H1 (cell line): ENCODE measurements around the gene ASPN. TPM values are rescaled to one million over a fixed set of nuclear protein-coding genes. Genes with fewer than 3 reads are reported as not detected.

Experiments used
- CTCF ChIA-PET: fragments of 300-600 bp; sonication (Branson Sonifier 250); formaldehyde crosslinking; loops from one replicate; lab custom pipeline; 2021; ENCODE audit not compliant: partially characterized antibody; lab: Charles Lee
- POLR2A ChIA-PET: fragments of 300-600 bp; sonication (Branson Sonifier 250); formaldehyde crosslinking; loops from one replicate; lab custom pipeline; 2021; ENCODE audit warnings: inconsistent platforms; ENCODE audit not compliant: partially characterized antibody; lab: Charles Lee
- DNase-seq, 2 experiments: peaks; one replicate each; pipeline versions ENCODE4 v3.0.0 to v3.0.0-alpha.2; 2010 to 2022; ENCODE audit warnings: low spot score in 2 of 2, low read depth in 1 of 2, mixed read lengths in 1 of 2
- FAIRE-seq: peaks from 2 replicates; lab custom pipeline; 2011; peaks lifted over from hg19 to GRCh38; lab: Jason Lieb, UNC
- H2AFZ ChIP-seq: 2 replicates; pipeline ENCODE4 v1.8.1; 2012; ENCODE audit warnings: low read length, inconsistent platforms
- H2AK5ac ChIP-seq: 2 replicates; pipeline ENCODE4 v1.6.1; 2013; ENCODE audit warnings: low read depth, low read length
- H2BK120ac ChIP-seq: replicated peaks from 2 replicates; pipeline ENCODE3; 2013; ENCODE audit warnings: low read depth, low read length, inconsistent platforms
- H2BK12ac ChIP-seq: 2 replicates; pipeline ENCODE4 v1.6.1; 2013; ENCODE audit warnings: low read depth, low read length
- H2BK15ac ChIP-seq: 2 replicates; pipeline ENCODE4 v1.6.1; 2013; ENCODE audit warnings: low read length
- H2BK20ac ChIP-seq: 2 replicates; pipeline ENCODE4 v1.6.1; 2013; ENCODE audit warnings: low read length
- H2BK5ac ChIP-seq: 2 replicates; pipeline ENCODE4 v1.6.1; 2013; ENCODE audit warnings: low read depth, low read length
- H3K14ac ChIP-seq: 2 replicates; pipeline ENCODE4 v1.6.1; 2013; ENCODE audit warnings: inconsistent platforms; ENCODE audit not compliant: insufficient read length
- H3K18ac ChIP-seq: 2 replicates; pipeline ENCODE4 v1.6.1; 2013; ENCODE audit warnings: low read length; ENCODE audit errors: extremely low read depth
- H3K23ac ChIP-seq: 2 replicates; pipeline ENCODE4 v1.6.1; 2013; ENCODE audit warnings: inconsistent platforms; ENCODE audit not compliant: insufficient read length
- H3K23me2 ChIP-seq: 2 replicates; pipeline ENCODE4 v1.6.1; 2013; ENCODE audit warnings: low read depth, low read length
- H3K27ac ChIP-seq: 2 replicates; pipeline ENCODE4 v1.6.1; 2011; ENCODE audit warnings: low read depth, low read length, inconsistent platforms
- H3K27me3 ChIP-seq, 4 experiments: replicated peaks in 1 of 4; 1 replicate in 1 of 4; 2 replicates in 3 of 4; pipeline versions ENCODE4 v1.6.1 to v1.8.1; 2011 to 2013; ENCODE audit warnings: low read length in 3 of 4, mild to moderate bottlenecking in 3 of 4, inconsistent platforms in 2 of 4, mixed read lengths in 2 of 4, moderate library complexity in 1 of 4; ENCODE audit not compliant: control insufficient read depth in 3 of 4, insufficient read depth in 3 of 4; ENCODE audit errors: extremely low read depth in 1 of 4
- H3K36me3 ChIP-seq, 4 experiments: 2 replicates each; pipeline versions ENCODE4 v1.6.1 to v1.8.1; 2011 to 2013; ENCODE audit warnings: mild to moderate bottlenecking in 4 of 4, low read length in 3 of 4, moderate library complexity in 2 of 4, control low read depth in 1 of 4, inconsistent platforms in 1 of 4; ENCODE audit not compliant: insufficient read depth in 4 of 4, control insufficient read depth in 2 of 4
- H3K4ac ChIP-seq: replicated peaks from 2 replicates; pipeline ENCODE3; 2013; ENCODE audit warnings: low read length, low read depth, mixed read lengths, inconsistent platforms; ENCODE audit not compliant: insufficient read length
- H3K4me1 ChIP-seq, 4 experiments: replicated peaks in 1 of 4; 1 replicate in 1 of 4; 2 replicates in 3 of 4; pipeline versions ENCODE4 v1.6.1 to v1.8.1; 2011 to 2013; ENCODE audit warnings: low read length in 3 of 4, inconsistent platforms in 2 of 4, mixed read lengths in 1 of 4; ENCODE audit not compliant: insufficient read depth in 4 of 4, control insufficient read depth in 3 of 4
- H3K4me2 ChIP-seq, 2 experiments: 2 replicates each; pipeline versions ENCODE4 v1.6.1 to v1.8.1; 2011 to 2013; ENCODE audit warnings: low read depth in 2 of 2, low read length in 2 of 2, control low read depth in 1 of 2, inconsistent platforms in 1 of 2, mild to moderate bottlenecking in 1 of 2; ENCODE audit not compliant: insufficient read depth in 1 of 2
- H3K4me3 ChIP-seq, 4 experiments: fragments of 200-600, 300-600 bp in 1 of 4; sonication (generic), shearing (Covaris generic), sonication (Bioruptor Twin) in 1 of 4; 2 replicates each; pipeline versions ENCODE4 v1.5.1 to v1.8.1; 2011 to 2016; ENCODE audit warnings: low read length in 4 of 4, low read depth in 3 of 4, control low read depth in 2 of 4, inconsistent platforms in 2 of 4, mild to moderate bottlenecking in 2 of 4, mixed read lengths in 1 of 4, moderate library complexity in 1 of 4; ENCODE audit not compliant: insufficient read depth in 2 of 4; ENCODE audit errors: extremely low read depth in 1 of 4
- H3K56ac ChIP-seq: replicated peaks from 2 replicates; pipeline ENCODE3; 2013; ENCODE audit warnings: low read depth, mild to moderate bottlenecking, mixed read lengths, low read length, inconsistent platforms; ENCODE audit not compliant: insufficient read length
- H3K79me1 ChIP-seq: 2 replicates; pipeline ENCODE4 v1.6.1; 2013; ENCODE audit warnings: low read depth, low read length, control low read depth
- H3K79me2 ChIP-seq, 2 experiments: 2 replicates each; pipeline versions ENCODE4 v1.6.1 to v1.8.1; 2012 to 2013; ENCODE audit warnings: low read length in 2 of 2, mild to moderate bottlenecking in 2 of 2, inconsistent platforms in 1 of 2; ENCODE audit not compliant: insufficient read depth in 2 of 2, control insufficient read depth in 1 of 2
- H3K9ac ChIP-seq, 4 experiments: replicated peaks in 1 of 4; 1 replicate in 1 of 4; 2 replicates in 3 of 4; pipeline versions ENCODE4 v1.6.1 to v1.8.1; 2011 to 2013; ENCODE audit warnings: low read depth in 3 of 4, low read length in 3 of 4, control low read depth in 2 of 4, mild to moderate bottlenecking in 2 of 4, moderate library complexity in 2 of 4, inconsistent platforms in 1 of 4; ENCODE audit errors: extremely low read depth in 1 of 4
- H3K9me3 ChIP-seq, 2 experiments: 2 replicates each; pipeline versions ENCODE4 v1.6.1 to v1.8.1; 2012 to 2013; ENCODE audit warnings: mild to moderate bottlenecking in 2 of 2, moderate library complexity in 2 of 2, control low read depth in 1 of 2, inconsistent platforms in 1 of 2, low read depth in 1 of 2, low read length in 1 of 2, mixed read lengths in 1 of 2; ENCODE audit not compliant: insufficient read depth in 2 of 2
- H4K20me1 ChIP-seq, 2 experiments: replicated peaks in 1 of 2; 2 replicates each; pipeline versions ENCODE3 to v1.8.1; 2011 to 2013; ENCODE audit warnings: inconsistent platforms in 2 of 2, low read length in 2 of 2, mild to moderate bottlenecking in 1 of 2; ENCODE audit not compliant: insufficient read depth in 2 of 2, control insufficient read depth in 1 of 2
- H4K5ac ChIP-seq: 2 replicates; pipeline ENCODE4 v1.6.1; 2013; ENCODE audit warnings: low read length, low read depth, mixed read lengths, inconsistent platforms; ENCODE audit not compliant: insufficient read length
- H4K8ac ChIP-seq: 2 replicates; pipeline ENCODE4 v1.8.0; 2013; ENCODE audit warnings: mild to moderate bottlenecking, moderate library complexity, low read length, inconsistent platforms; ENCODE audit not compliant: insufficient read depth; ENCODE audit errors: extremely low read depth
- H4K91ac ChIP-seq: replicated peaks from 2 replicates; pipeline ENCODE3; 2013; ENCODE audit warnings: low read length, mixed read lengths, inconsistent platforms; ENCODE audit not compliant: insufficient read length
- ASH2L ChIP-seq: fragments of 200-600, 300-600 bp; sonication (generic); IDR thresholded peaks from one replicate; pipeline ENCODE4 v1.7.1; 2017; ENCODE audit warnings: low read length
- CBX8 ChIP-seq: fragments of 300-800, 300-1000 bp; sonication (generic); IDR thresholded peaks from 2 replicates; pipeline ENCODE4 v1.7.1; 2016; ENCODE audit warnings: low read depth, low read length, borderline replicate concordance
- EGR1 ChIP-seq: IDR thresholded peaks from 2 replicates; pipeline ENCODE4 v1.6.1; 2011; ENCODE audit warnings: low read depth, low read length, borderline replicate concordance
- FOSL1 ChIP-seq: IDR thresholded peaks from 2 replicates; pipeline ENCODE4 v1.6.1; 2011; ENCODE audit warnings: mild to moderate bottlenecking, low read depth, low read length, moderate library complexity; ENCODE audit not compliant: insufficient read depth
- GABPA ChIP-seq: IDR thresholded peaks from 2 replicates; pipeline ENCODE4 v1.6.1; 2011; ENCODE audit warnings: mild to moderate bottlenecking, low read length, moderate library complexity, borderline replicate concordance; ENCODE audit not compliant: insufficient read depth
- POU5F1 ChIP-seq: IDR thresholded peaks from 2 replicates; pipeline ENCODE4 v1.6.1; 2011; ENCODE audit warnings: low read depth, mild to moderate bottlenecking, low read length, moderate library complexity
- RAD21 ChIP-seq, 2 experiments: IDR thresholded peaks in 1 of 2; conservative IDR thresholded peaks in 1 of 2; 2 replicates each; pipeline ENCODE4 v1.6.1; 2011; ENCODE audit warnings: low read depth in 2 of 2, low read length in 2 of 2, improper control_type of control experiment in 1 of 2, inconsistent platforms in 1 of 2, mild to moderate bottlenecking in 1 of 2, moderate library complexity in 1 of 2
- RBBP5 ChIP-seq: IDR thresholded peaks from 2 replicates; pipeline ENCODE4 v1.7.1; 2012; ENCODE audit warnings: low read depth, mild to moderate bottlenecking, inconsistent platforms, low read length, moderate library complexity, borderline replicate concordance
- RXRA ChIP-seq: IDR thresholded peaks from 2 replicates; pipeline ENCODE4 v1.6.1; 2011; ENCODE audit warnings: low read depth, mild to moderate bottlenecking, low read length, moderate library complexity; ENCODE audit not compliant: insufficient read depth
- SP1 ChIP-seq: IDR thresholded peaks from 2 replicates; pipeline ENCODE4 v1.6.1; 2011; ENCODE audit warnings: low read depth, low read length
- TBP ChIP-seq: IDR thresholded peaks from 2 replicates; pipeline ENCODE4 v1.6.1; 2011; ENCODE audit warnings: low read depth, low read length, improper control_type of control experiment
- polyA plus RNA-seq, 7 experiments: library from polyadenylated mRNA; depleted of rRNA in 3 of 7; stranded (reverse) in 5 of 7; unstranded in 2 of 7; fragments of >200 nt in 5 of 7; fragments of 200-250 nt in 2 of 7; gene quantifications; 1 replicate in 5 of 7; 2 replicates in 1 of 7; 4 replicates in 1 of 7; pipeline versions ENCODE4 v1.2.1 to v1.2.3, GENCODE V29; 2011 to 2013; ENCODE audit warnings: missing spikeins in 2 of 7, mixed read lengths in 2 of 7
- total RNA-seq: library from RNA; stranded (reverse); fragmentation: NEBNext Ultra II Directional; extraction: Animal tissue kit (Norgen Biotek cat#: 25700); gene quantifications from 2 replicates; pipeline ENCODE4 v1.2.1, GENCODE V29; 2021
- TF ChIP-seq, protein P1 (sequence below): IDR thresholded peaks from 2 replicates; pipeline ENCODE4 v1.6.1; 2011; ENCODE audit warnings: low read length, improper control_type of control experiment

Gene ASPN
- total and polyA plus RNA-seq, 2 of the 8 experiments (the other 6 are each of a cell fraction or from before 2014, with no cell fraction given) = not detected

DNA sequence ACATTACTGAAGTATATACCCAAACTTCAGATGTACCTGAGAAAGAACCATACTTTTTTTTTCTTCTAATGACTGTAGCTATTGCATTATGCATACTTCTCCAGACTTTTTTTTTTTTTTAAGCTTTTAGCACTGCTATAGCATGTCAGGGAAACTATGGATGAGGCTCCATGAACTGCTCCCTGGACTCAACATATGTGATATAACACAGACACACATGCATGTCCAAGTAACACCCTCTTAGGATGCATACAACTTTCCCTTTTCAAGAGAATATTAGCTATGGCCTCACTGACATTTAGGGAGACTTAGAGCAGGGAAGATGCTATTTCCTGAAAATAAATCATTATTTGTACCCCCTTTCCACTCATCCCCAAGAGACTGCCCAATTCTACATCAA, 499 bp upstream of the ASPN start:
- H3K27ac ChIP-seq = no peak overlapping the region
- H3K4ac ChIP-seq = no peak overlapping the region
- no peaks in the 10 kb centered on the region for H3K79me2 ChIP-seq
- no peak overlapping the region for H3K9ac ChIP-seq
- no peak overlapping the region for H2BK5ac ChIP-seq
- H4K8ac ChIP-seq = no peak overlapping the region
- no peaks in the 10 kb centered on the region for H3K36me3 ChIP-seq
- FAIRE-seq (no peak), DNase-seq (no peak)
- H4K5ac ChIP-seq = no peak overlapping the region
- H3K9me3 ChIP-seq = no peaks in the 10 kb centered on the region
- H3K18ac ChIP-seq = no peak overlapping the region
- no peak overlapping the region for H3K23ac ChIP-seq
- TF ChIP-seq, protein P1, sequence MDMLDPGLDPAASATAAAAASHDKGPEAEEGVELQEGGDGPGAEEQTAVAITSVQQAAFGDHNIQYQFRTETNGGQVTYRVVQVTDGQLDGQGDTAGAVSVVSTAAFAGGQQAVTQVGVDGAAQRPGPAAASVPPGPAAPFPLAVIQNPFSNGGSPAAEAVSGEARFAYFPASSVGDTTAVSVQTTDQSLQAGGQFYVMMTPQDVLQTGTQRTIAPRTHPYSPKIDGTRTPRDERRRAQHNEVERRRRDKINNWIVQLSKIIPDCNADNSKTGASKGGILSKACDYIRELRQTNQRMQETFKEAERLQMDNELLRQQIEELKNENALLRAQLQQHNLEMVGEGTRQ = no peak
- no peak for TF ChIP-seq RBBP5
- TF ChIP-seq POU5F1 = no peak
- no peak for TF ChIP-seq SP1
- TF ChIP-seq ASH2L = no peak
- TF ChIP-seq GABPA = no peak
- no peak for TF ChIP-seq FOSL1
- TF ChIP-seq RAD21 (IDR thresholded peaks at IDR 0.05 in 1 of 2, conservative IDR thresholded peaks at IDR 0.05 in 1 of 2; ENCODE audit: low read depth in 2 of 2, low read length in 2 of 2) = no peak
- TF ChIP-seq RXRA = no peak
- no peak for TF ChIP-seq EGR1
- no peak for TF ChIP-seq TBP
- TF ChIP-seq CBX8 = no peak
- no peak overlapping the region for H2AK5ac ChIP-seq
- H3K4me3 ChIP-seq = no peak overlapping the region
- H3K14ac ChIP-seq = no peak overlapping the region
- H3K4me2 ChIP-seq = no peak overlapping the region
- H2BK120ac ChIP-seq = no peak overlapping the region
- no peak overlapping the region for H2AFZ ChIP-seq
- no peak overlapping the region for H2BK15ac ChIP-seq
- ChIA-PET CTCF (interaction anchor here (0.7 to 1.3 kb wide), 2 partner anchors 20 to 57 kb away, joined by 5 to 7 read pairs; no protein-coding TSS in a partner anchor), POLR2A (no interaction called here)
- H3K79me1 ChIP-seq = no peaks in the 10 kb centered on the region; the same call in 1 of the 2 replicates
- no peaks in the 10 kb centered on the region for H3K27me3 ChIP-seq
- H4K20me1 ChIP-seq = no peaks in the 10 kb centered on the region
- peaks cover 0 to 7% (median 1%) of the 10 kb centered on the region in 4 experiments; a peak in 2 of 7 replicates for H3K4me1 ChIP-seq
- H4K91ac ChIP-seq = no peak overlapping the region
- no peak overlapping the region for H2BK20ac ChIP-seq
- H2BK12ac ChIP-seq = no peak overlapping the region
- no peak overlapping the region for H3K56ac ChIP-seq
- H3K23me2 ChIP-seq = no peaks in the 10 kb centered on the region
